H1 (cell line): ENCODE measurements around the gene EIF2AK2. TPM values are rescaled to one million over a fixed set of nuclear protein-coding genes. Genes with fewer than 3 reads are reported as not detected.

Source experiments
- ATF2 ChIP-seq: IDR thresholded peaks from 2 replicates; pipeline ENCODE4 v1.6.1; 2012; ENCODE audit warnings: low read length, inconsistent platforms
- CHD1 ChIP-seq: IDR thresholded peaks from 2 replicates; pipeline ENCODE4 v1.6.1; 2012; ENCODE audit warnings: low read depth, low read length, improper control_type of control experiment
- CHD7 ChIP-seq: fragments of 300-600 bp; sonication (generic); IDR thresholded peaks from 2 replicates; pipeline ENCODE4 v1.7.1; 2012; ENCODE audit warnings: low read length, moderate library complexity, mild to moderate bottlenecking, inconsistent platforms; ENCODE audit not compliant: insufficient replicate concordance
- SIRT6 ChIP-seq: IDR thresholded peaks from one replicate; pipeline ENCODE4 v1.7.1; 2012; ENCODE audit warnings: low read length, inconsistent platforms
- USF2 ChIP-seq: IDR thresholded peaks from 2 replicates; pipeline ENCODE4 v1.6.1; 2011; ENCODE audit warnings: low read length, improper control_type of control experiment
- polyA plus RNA-seq, 7 experiments: library from polyadenylated mRNA; depleted of rRNA in 3 of 7; stranded (reverse) in 5 of 7; unstranded in 2 of 7; fragments of >200 nt in 5 of 7; fragments of 200-250 nt in 2 of 7; gene quantifications; 1 replicate in 5 of 7; 2 replicates in 1 of 7; 4 replicates in 1 of 7; pipeline versions ENCODE4 v1.2.1 to v1.2.3, GENCODE V29; 2011 to 2013; ENCODE audit warnings: missing spikeins in 2 of 7, mixed read lengths in 2 of 7
- total RNA-seq: library from RNA; stranded (reverse); fragmentation: NEBNext Ultra II Directional; extraction: Animal tissue kit (Norgen Biotek cat#: 25700); gene quantifications from 2 replicates; pipeline ENCODE4 v1.2.1, GENCODE V29; 2021

Gene EIF2AK2
- total and polyA plus RNA-seq, 2 of the 8 experiments (the other 6 are each of a cell fraction or from before 2014, with no cell fraction given) = 13.1 to 46.9 TPM

GRCh38 chr2:37111958-37112357 is 44.8 kb downstream of the EIF2AK2 start (continued):
- TF ChIP-seq ATF2 (no peak), CHD1 (no peak), USF2 (no peak), CHD7 (no peak), SIRT6 (no peak)
